OCI-LY1 (cell line): ENCODE results near the gene NEIL1.
A peak's percentile ranks its signal among the peaks of the same experiment; 100 is the strongest.

Experiments used
- H2AFZ ChIP-seq: fragments of 200-600 bp; sonication (generic), shearing (Covaris generic); 2 replicates; pipeline ENCODE4 v1.6.0; 2014; ENCODE audit warnings: antibody characterized with exemption, mild to moderate bottlenecking, low read length
- H3F3A ChIP-seq: fragments of 200-600 bp; sonication (generic), shearing (Covaris generic); 2 replicates; pipeline ENCODE4 v1.6.0; 2014; ENCODE audit warnings: mild to moderate bottlenecking, antibody characterized with exemption, low read length, moderate library complexity; ENCODE audit not compliant: insufficient read depth
- H3K27ac ChIP-seq: fragments of 200-600 bp; sonication (generic); 2 replicates; pipeline ENCODE4 v1.5.1; 2014; ENCODE audit warnings: low read length, mixed run types, mild to moderate bottlenecking, low read depth; ENCODE audit not compliant: poor library complexity, severe bottlenecking
- H3K27me3 ChIP-seq: fragments of 200-600 bp; sonication (generic); 2 replicates; pipeline ENCODE4 v1.6.0; 2014; ENCODE audit warnings: antibody characterized with exemption, mild to moderate bottlenecking, low read length, moderate library complexity; ENCODE audit not compliant: insufficient read depth
- H3K36me3 ChIP-seq: fragments of 200-600 bp; sonication (generic); 2 replicates; pipeline ENCODE4 v1.6.1; 2014; ENCODE audit warnings: mild to moderate bottlenecking, antibody characterized with exemption, low read length, moderate library complexity, mixed read lengths; ENCODE audit not compliant: insufficient read depth
- H3K4me1 ChIP-seq: fragments of 200-600 bp; sonication (generic); 2 replicates; pipeline ENCODE4 v1.5.1; 2014; ENCODE audit warnings: mild to moderate bottlenecking, low read length, moderate library complexity; ENCODE audit not compliant: insufficient read depth, severe bottlenecking
- H3K4me2 ChIP-seq: fragments of 200-600 bp; sonication (generic), shearing (Covaris generic); 2 replicates; pipeline ENCODE4 v1.6.1; 2014; ENCODE audit warnings: low read length
- H3K4me3 ChIP-seq: fragments of 200-600 bp; sonication (generic); 2 replicates; pipeline ENCODE4 v1.5.1; 2014; ENCODE audit warnings: low read length, low read depth, mild to moderate bottlenecking, mixed read lengths; ENCODE audit not compliant: poor library complexity, severe bottlenecking
- H3K79me2 ChIP-seq: fragments of 200-600 bp; shearing (Covaris generic); 2 replicates; pipeline ENCODE4 v1.6.1; 2016; ENCODE audit warnings: mixed run types, low read length, mixed read lengths; ENCODE audit not compliant: insufficient read depth
- H3K9ac ChIP-seq: fragments of 200-600 bp; sonication (generic), shearing (Covaris generic); 2 replicates; pipeline ENCODE4 v1.6.1; 2014; ENCODE audit warnings: mild to moderate bottlenecking, low read length, mixed read lengths
- H3K9me2 ChIP-seq: fragments of 200-600 bp; sonication (generic), shearing (Covaris generic); 2 replicates; pipeline ENCODE4 v1.6.1; 2014; ENCODE audit warnings: low read depth, mild to moderate bottlenecking, low read length, mixed read lengths
- H3K9me3 ChIP-seq: fragments of 200-600 bp; shearing (Covaris generic); 2 replicates; pipeline ENCODE4 v1.6.1; 2014; ENCODE audit warnings: low read length, mixed read lengths
- H4K20me1 ChIP-seq: fragments of 200-600 bp; sonication (generic), shearing (Covaris generic); 2 replicates; pipeline ENCODE4 v1.6.0; 2016; ENCODE audit warnings: mild to moderate bottlenecking, low read length; ENCODE audit not compliant: insufficient read depth
- CTCF ChIP-seq: fragments of 200-600 bp; sonication (generic), shearing (Covaris generic); IDR thresholded peaks from 2 replicates; pipeline ENCODE4 v1.5.1; 2017; ENCODE audit warnings: mild to moderate bottlenecking, antibody characterized with exemption, low read length, moderate library complexity, mixed read lengths
- EZH2 ChIP-seq: fragments of 200-600 bp; sonication (generic), shearing (Covaris generic); IDR thresholded peaks from 2 replicates; pipeline ENCODE4 v1.8.0; 2017; ENCODE audit warnings: borderline replicate concordance, mixed run types, mild to moderate bottlenecking, antibody characterized with exemption, low read length, moderate library complexity, mixed read lengths

The NEIL1 gene

GRCh38 chr15:75367913-75368688 lies 21.3 kb downstream of the NEIL1 start, which contains the start of gene MAN2C1:
MAN2C1 (minus strand) TSS chr15:75368607; CDS start chr15:75368583, 24 bp downstream.
- Histone ChIP-seq H3K9me3 (no peaks in the 10 kb centered on the region), H2AFZ (no peak within 1 kb of the TSS), H3K9me2 (no peaks in the 10 kb centered on the region), H3F3A (no peaks in the 10 kb centered on the region), H4K20me1 (no peaks in the 10 kb centered on the region), H3K4me1 (peaks cover 21% of the 10 kb centered on the region), H3K4me3 (peak within 1 kb of the TSS; percentile 84), H3K36me3 (peaks cover 32% of the 10 kb centered on the region), H3K27ac (peak within 1 kb of the TSS; percentile 87), H3K27me3 (no peaks in the 10 kb centered on the region), H3K4me2 (peak within 1 kb of the TSS; percentile 97), H3K9ac (peak within 1 kb of the TSS; percentile 92), H3K79me2 (no peaks in the 10 kb centered on the region)
- TF ChIP-seq EZH2 (no peak), CTCF (peak; percentile 79)

DNA sequence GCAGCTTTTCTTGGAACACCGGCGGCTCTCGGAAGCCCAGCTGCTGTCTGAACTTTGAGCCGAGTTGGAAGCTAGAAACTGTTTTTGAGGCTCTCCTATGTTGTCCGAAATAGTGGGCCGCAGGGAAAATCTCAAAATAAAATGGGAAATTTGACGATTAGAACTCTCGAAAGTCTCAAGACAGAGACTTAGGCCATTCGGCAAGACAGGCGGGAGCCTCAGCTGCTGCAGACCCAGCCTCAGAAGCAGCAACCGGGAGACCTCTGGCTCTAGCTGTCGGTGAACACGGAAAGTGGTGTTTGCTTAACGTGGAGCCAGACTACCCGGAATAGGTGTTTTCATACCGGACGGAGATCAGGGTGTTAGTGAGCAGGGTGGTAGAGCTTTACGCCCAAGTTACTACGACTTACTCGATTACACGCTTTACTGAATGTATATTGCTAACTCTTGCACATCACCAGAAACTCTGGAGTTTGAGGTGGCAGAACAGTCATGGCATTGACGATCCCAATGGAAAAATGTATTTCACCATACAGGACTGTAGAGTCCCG lies 21.9 kb downstream of the NEIL1 start:
- Histone ChIP-seq H3K4me3 (peak overlapping the region; percentile 84), H3K4me1 (peaks cover 21% of the 10 kb centered on the region), H3K79me2 (no peaks in the 10 kb centered on the region), H4K20me1 (no peaks in the 10 kb centered on the region), H3K36me3 (peaks cover 37% of the 10 kb centered on the region), H3K27ac (peak overlapping the region; percentile 87), H3K4me2 (peak overlapping the region; percentile 97), H3F3A (no peaks in the 10 kb centered on the region), H3K9me3 (no peaks in the 10 kb centered on the region), H3K9me2 (no peaks in the 10 kb centered on the region), H3K9ac (peak overlapping the region; percentile 92), H3K27me3 (no peaks in the 10 kb centered on the region), H2AFZ (no peak overlapping the region)
- TF ChIP-seq EZH2, result no peak
- 0 out of 2 replicates have a peak, but pooled peaks have one; percentile 9 for TF ChIP-seq CTCF

GRCh38 chr15:75369897-75370581 lies 23.2 kb downstream of the NEIL1 start:
- Histone ChIP-seq H3K27me3 (no peaks in the 10 kb centered on the region), H3K9ac (no peak overlapping the region), H4K20me1 (no peaks in the 10 kb centered on the region), H2AFZ (no peak overlapping the region), H3K4me2 (peak overlapping the region; percentile 97; the same call in 1 of the 2 replicates), H3K9me2 (no peaks in the 10 kb centered on the region), H3K4me1 (peaks cover 21% of the 10 kb centered on the region), H3K27ac (no peak overlapping the region), H3K36me3 (peaks cover 50% of the 10 kb centered on the region), H3K4me3 (no peak overlapping the region), H3F3A (no peaks in the 10 kb centered on the region), H3K79me2 (no peaks in the 10 kb centered on the region), H3K9me3 (no peaks in the 10 kb centered on the region)
- TF ChIP-seq EZH2 (no peak), CTCF (no peak)
